Cardiac muscle cell (in vitro differentiated cells and primary cell): ENCODE measurements around the gene LRP1B. TPM values are rescaled to one million over a fixed set of nuclear protein-coding genes. Genes with fewer than 3 reads are reported as not detected.

ENCODE experiments used
- DNase-seq, 2 donors: peaks; one replicate each; pipeline versions ENCODE4 v3.0.0 to v3.0.0-alpha.2; 2010 to 2017; ENCODE audit warnings: low read depth in 1 of 2, low spot score in 1 of 2
- H3K27ac ChIP-seq: fragments of 200-600 bp; sonication (generic); 2 replicates; pipeline ENCODE4 v1.5.1; 2016
- H3K27me3 ChIP-seq: fragments of 200-600 bp; sonication (generic); 2 replicates; pipeline ENCODE4 v1.6.0; 2016; ENCODE audit warnings: control low read depth
- H3K36me3 ChIP-seq: fragments of 200-600 bp; sonication (generic); 2 replicates; pipeline ENCODE4 v1.5.1; 2016; ENCODE audit warnings: control low read depth
- H3K4me1 ChIP-seq: fragments of 200-600 bp; sonication (generic); 2 replicates; pipeline ENCODE4 v1.8.1; 2017; ENCODE audit warnings: low read depth, mild to moderate bottlenecking, mixed run types
- H3K4me3 ChIP-seq: fragments of 200-600 bp; sonication (generic); 2 replicates; pipeline ENCODE4 v1.5.1; 2016; ENCODE audit warnings: mild to moderate bottlenecking
- H3K9me3 ChIP-seq: fragments of 200-600 bp; sonication (generic); 2 replicates; pipeline ENCODE4 v1.5.1; 2017; ENCODE audit warnings: low read depth, mild to moderate bottlenecking, control low read depth
- polyA plus RNA-seq: library from polyadenylated mRNA; unstranded; fragments of >200 nt; fragmentation: Nextera tagmentation; extraction: Ambion mirVana; gene quantifications from 2 replicates; pipeline ENCODE4 v1.2.1, GENCODE V29; 2016
- total RNA-seq: library from RNA; depleted of rRNA; stranded (reverse); fragments of >200 nt; gene quantifications from 2 replicates; pipeline ENCODE4 v1.2.3, GENCODE V29; 2016
- TF ChIP-seq, protein P1 (sequence below): IDR thresholded peaks from 2 replicates; pipeline ENCODE4 v1.5.1; 2012; ENCODE audit warnings: low read depth, mild to moderate bottlenecking, low read length

The LRP1B gene
- total and polyA plus RNA-seq, 2 experiments from 2014 or later = 1.2 to 2.5 TPM

DNA sequence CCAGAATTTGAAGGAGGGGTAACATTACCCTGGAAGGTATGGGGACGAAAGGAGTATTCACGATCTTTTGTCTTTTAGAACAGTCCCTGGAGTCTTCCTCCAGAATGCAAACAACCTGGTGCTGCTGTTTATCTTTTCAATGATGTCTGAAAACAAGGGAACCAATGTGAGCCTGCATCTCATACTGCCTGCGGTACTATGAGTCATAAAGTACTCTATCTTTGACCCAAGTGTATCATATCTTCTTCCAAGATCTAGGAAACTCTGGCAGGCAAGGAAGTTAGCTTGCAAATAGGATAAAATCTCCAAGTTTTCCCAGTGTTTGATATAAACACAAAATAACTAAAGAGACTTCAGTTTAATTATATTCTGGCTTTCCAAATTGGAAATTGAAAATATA is 968.5 kb downstream of the LRP1B start:
- H3K27ac ChIP-seq = no peak overlapping the region
- no peaks in the 10 kb centered on the region for H3K9me3 ChIP-seq
- no peaks in the 10 kb centered on the region for H3K4me1 ChIP-seq
- H3K4me3 ChIP-seq = no peak overlapping the region
- no peaks in the 10 kb centered on the region for H3K27me3 ChIP-seq
- no peak for DNase-seq
- H3K36me3 ChIP-seq = no peaks in the 10 kb centered on the region
- TF ChIP-seq, protein P1, sequence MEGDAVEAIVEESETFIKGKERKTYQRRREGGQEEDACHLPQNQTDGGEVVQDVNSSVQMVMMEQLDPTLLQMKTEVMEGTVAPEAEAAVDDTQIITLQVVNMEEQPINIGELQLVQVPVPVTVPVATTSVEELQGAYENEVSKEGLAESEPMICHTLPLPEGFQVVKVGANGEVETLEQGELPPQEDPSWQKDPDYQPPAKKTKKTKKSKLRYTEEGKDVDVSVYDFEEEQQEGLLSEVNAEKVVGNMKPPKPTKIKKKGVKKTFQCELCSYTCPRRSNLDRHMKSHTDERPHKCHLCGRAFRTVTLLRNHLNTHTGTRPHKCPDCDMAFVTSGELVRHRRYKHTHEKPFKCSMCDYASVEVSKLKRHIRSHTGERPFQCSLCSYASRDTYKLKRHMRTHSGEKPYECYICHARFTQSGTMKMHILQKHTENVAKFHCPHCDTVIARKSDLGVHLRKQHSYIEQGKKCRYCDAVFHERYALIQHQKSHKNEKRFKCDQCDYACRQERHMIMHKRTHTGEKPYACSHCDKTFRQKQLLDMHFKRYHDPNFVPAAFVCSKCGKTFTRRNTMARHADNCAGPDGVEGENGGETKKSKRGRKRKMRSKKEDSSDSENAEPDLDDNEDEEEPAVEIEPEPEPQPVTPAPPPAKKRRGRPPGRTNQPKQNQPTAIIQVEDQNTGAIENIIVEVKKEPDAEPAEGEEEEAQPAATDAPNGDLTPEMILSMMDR = no peak

DNA sequence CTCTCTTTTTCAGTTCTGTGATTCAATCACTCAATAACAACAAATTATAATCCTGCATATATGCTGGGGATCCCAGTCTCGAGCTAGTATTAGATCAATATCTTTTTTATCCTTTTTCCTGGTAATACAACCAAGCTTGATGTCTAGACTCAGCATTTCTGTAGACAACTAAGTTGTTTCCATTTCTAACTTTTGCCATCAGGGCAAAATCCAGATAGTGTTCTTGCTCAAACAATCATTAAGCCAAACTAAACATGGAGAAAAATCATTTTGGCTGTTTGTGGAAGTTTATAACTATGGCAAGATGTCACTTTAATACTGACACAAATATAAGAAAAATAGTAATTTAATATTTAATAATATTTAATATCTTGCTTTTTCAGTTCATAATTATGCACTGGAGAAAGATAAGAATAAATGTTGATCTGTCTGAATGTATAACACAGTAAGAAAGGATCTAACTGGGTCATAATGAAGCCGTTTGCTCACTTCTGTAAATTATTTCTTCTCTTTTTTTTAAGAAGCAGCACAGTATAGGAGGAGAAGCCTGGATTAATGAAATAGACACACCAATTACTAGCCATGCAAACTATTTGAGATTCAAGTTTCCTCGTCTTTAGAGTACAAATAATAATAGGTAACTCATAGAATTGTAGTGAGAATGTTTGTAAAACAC is 979.1 kb downstream of the LRP1B start:
- Histone ChIP-seq H3K4me1 (no peaks in the 10 kb centered on the region), H3K36me3 (no peaks in the 10 kb centered on the region), H3K27me3 (no peaks in the 10 kb centered on the region), H3K9me3 (no peaks in the 10 kb centered on the region), H3K4me3 (no peak overlapping the region), H3K27ac (no peak overlapping the region)
- DNase-seq = no peak
- TF ChIP-seq, protein P1 = no peak

GRCh38 chr2:141142025-141142424 is 988.8 kb downstream of the LRP1B start:
- TF ChIP-seq, protein P1 = no peak
- no peak overlapping the region for H3K4me3 ChIP-seq
- H3K27me3 ChIP-seq = no peaks in the 10 kb centered on the region
- no peak overlapping the region for H3K27ac ChIP-seq
- H3K36me3 ChIP-seq = no peaks in the 10 kb centered on the region
- no peak for DNase-seq
- no peaks in the 10 kb centered on the region for H3K9me3 ChIP-seq
- H3K4me1 ChIP-seq = peaks cover 13% of the 10 kb centered on the region

DNA sequence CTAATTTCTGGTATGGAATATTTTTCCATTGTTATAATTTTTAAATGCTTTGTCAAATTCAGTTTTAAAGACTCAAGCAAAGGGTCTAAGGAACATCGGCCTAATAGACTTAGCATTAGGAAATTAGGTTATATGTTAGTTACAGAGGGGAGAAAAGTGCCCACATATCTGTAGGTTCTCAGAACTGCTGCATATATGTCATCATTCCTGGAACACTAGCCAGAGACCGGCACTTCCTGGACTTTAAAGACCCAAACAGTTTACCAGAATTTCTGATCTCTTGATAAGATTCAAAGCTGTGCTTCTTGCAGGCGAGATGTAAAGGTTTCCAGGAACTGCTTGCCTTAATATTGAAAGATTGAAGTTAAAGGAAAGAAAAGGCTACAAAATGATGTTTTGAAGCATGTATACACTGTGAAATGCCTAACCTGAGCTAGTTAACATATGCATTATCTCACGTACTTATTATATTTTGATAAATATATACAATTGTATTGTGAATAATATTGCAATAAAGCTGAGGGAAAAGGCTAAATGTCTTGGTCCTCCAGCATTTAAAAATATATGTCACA is 993.6 kb downstream of the LRP1B start:
- no peaks in the 10 kb centered on the region for H3K27me3 ChIP-seq
- no peak overlapping the region for H3K4me3 ChIP-seq
- no peaks in the 10 kb centered on the region for H3K36me3 ChIP-seq
- H3K9me3 ChIP-seq = no peaks in the 10 kb centered on the region
- H3K4me1 ChIP-seq = peaks cover 13% of the 10 kb centered on the region
- H3K27ac ChIP-seq = no peak overlapping the region
- TF ChIP-seq, protein P1 = no peak
- peak; percentile 3 to 24 for DNase-seq

DNA sequence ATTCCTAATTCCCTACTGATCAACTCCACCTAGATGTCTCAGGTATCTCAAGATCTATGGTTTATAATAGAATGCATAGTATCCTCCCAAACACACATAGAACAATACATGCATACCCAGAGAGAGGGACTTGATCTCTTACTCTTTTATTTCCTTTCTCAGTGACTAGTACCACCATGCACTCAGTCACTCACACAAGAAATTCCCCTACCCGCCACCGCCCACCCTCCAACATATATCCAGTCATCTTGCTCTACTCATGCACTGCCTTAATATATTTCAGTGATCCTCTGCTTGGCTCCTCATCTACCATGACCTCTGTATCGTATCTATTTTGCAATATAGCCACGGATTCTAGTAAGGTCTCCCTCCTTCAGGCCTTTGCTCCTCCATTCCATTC is 996.9 kb downstream of the LRP1B start:
- no peak for DNase-seq
- Histone ChIP-seq H3K4me3 (no peak overlapping the region), H3K9me3 (no peaks in the 10 kb centered on the region), H3K27me3 (no peaks in the 10 kb centered on the region), H3K4me1 (peaks cover 13% of the 10 kb centered on the region), H3K36me3 (no peaks in the 10 kb centered on the region), H3K27ac (no peak overlapping the region)
- TF ChIP-seq, protein P1 = no peak
